ENCODE results near the gene TFPT. TPM values are rescaled to one million over a fixed set of nuclear protein-coding genes. Genes with fewer than 3 reads are reported as not detected.

Gene TFPT
- total RNA-seq, 1 experiment from 2014 or later, result 31.1 TPM

GRCh38 chr19:54152878-54153524, 37.5 kb upstream of the TFPT start:
- intact Hi-C loops (cut with micrococcal nuclease; ENCODE audit: unreplicated experiment), result no loop called here
- H3K27me3 ChIP-seq (replicated peaks; ENCODE audit: insufficient read depth, low read depth, low read length, poor library complexity), result no peaks in the 10 kb centered on the region
- no peak overlapping the region for H3K4me3 ChIP-seq (ENCODE audit: low read depth, low read length, poor library complexity, severe bottlenecking)
- H3K4me1 ChIP-seq (ENCODE audit: insufficient read depth, low read length, poor library complexity, severe bottlenecking), result no peaks in the 10 kb centered on the region
- TF ChIP-seq EZH2 (IDR thresholded peaks at IDR 0.05; ENCODE audit: borderline replicate concordance, low read depth, low read length, poor library complexity, severe bottlenecking), result no peak
- TF ChIP-seq, protein P1, sequence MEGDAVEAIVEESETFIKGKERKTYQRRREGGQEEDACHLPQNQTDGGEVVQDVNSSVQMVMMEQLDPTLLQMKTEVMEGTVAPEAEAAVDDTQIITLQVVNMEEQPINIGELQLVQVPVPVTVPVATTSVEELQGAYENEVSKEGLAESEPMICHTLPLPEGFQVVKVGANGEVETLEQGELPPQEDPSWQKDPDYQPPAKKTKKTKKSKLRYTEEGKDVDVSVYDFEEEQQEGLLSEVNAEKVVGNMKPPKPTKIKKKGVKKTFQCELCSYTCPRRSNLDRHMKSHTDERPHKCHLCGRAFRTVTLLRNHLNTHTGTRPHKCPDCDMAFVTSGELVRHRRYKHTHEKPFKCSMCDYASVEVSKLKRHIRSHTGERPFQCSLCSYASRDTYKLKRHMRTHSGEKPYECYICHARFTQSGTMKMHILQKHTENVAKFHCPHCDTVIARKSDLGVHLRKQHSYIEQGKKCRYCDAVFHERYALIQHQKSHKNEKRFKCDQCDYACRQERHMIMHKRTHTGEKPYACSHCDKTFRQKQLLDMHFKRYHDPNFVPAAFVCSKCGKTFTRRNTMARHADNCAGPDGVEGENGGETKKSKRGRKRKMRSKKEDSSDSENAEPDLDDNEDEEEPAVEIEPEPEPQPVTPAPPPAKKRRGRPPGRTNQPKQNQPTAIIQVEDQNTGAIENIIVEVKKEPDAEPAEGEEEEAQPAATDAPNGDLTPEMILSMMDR (conservative IDR thresholded peaks at IDR 0.05; ENCODE audit: low read depth, low read length), result no peak
- H3K36me3 ChIP-seq (ENCODE audit: insufficient read depth, low read length, poor library complexity, severe bottlenecking), result peaks cover 93% of the 10 kb centered on the region
- POLR2A ChIA-PET (ENCODE audit: low non-redundant PET), result no interaction called here
- CTCF ChIA-PET, result no interaction called here
- DNase-seq (ENCODE audit: low spot score), result no peak
- BruUV-seq (replicated peaks), result no TSS peak
- no peak overlapping the region for H3K27ac ChIP-seq (ENCODE audit: low read depth, low read length, poor library complexity, severe bottlenecking)
- H3K9me3 ChIP-seq (ENCODE audit: low read depth, low read length, poor library complexity, severe bottlenecking), result no peaks in the 10 kb centered on the region

- TF ChIP-seq, protein P1 (conservative IDR thresholded peaks at IDR 0.05; ENCODE audit: low read depth, low read length), result no peak
- TF ChIP-seq EZH2 (IDR thresholded peaks at IDR 0.05; ENCODE audit: borderline replicate concordance, low read depth, low read length, poor library complexity, severe bottlenecking), result no peak
- no TSS peak for BruUV-seq (replicated peaks)
- peaks cover 94% of the 10 kb centered on the region for H3K36me3 ChIP-seq (ENCODE audit: insufficient read depth, low read length, poor library complexity, severe bottlenecking)
These were observed 36.8 kb upstream of the TFPT start for GRCh38 chr19:54152267-54152666.

GRCh38 chr19:54151362-54152035, 36.0 kb upstream of the TFPT start:
- intact Hi-C loops (cut with micrococcal nuclease; ENCODE audit: unreplicated experiment), result no loop called here
- Histone ChIP-seq H3K4me3 (ENCODE audit: low read depth, low read length, poor library complexity, severe bottlenecking) (no peak overlapping the region), H3K9me3 (ENCODE audit: low read depth, low read length, poor library complexity, severe bottlenecking) (no peaks in the 10 kb centered on the region), H3K4me1 (ENCODE audit: insufficient read depth, low read length, poor library complexity, severe bottlenecking) (no peaks in the 10 kb centered on the region), H3K27ac (ENCODE audit: low read depth, low read length, poor library complexity, severe bottlenecking) (no peak overlapping the region), H3K36me3 (ENCODE audit: insufficient read depth, low read length, poor library complexity, severe bottlenecking) (peaks cover 94% of the 10 kb centered on the region), H3K27me3 (replicated peaks; ENCODE audit: insufficient read depth, low read depth, low read length, poor library complexity) (no peaks in the 10 kb centered on the region)
- DNase-seq (ENCODE audit: low spot score), result no peak
- TF ChIP-seq, protein P1 (conservative IDR thresholded peaks at IDR 0.05; ENCODE audit: low read depth, low read length), result no peak
- no peak for TF ChIP-seq EZH2 (IDR thresholded peaks at IDR 0.05; ENCODE audit: borderline replicate concordance, low read depth, low read length, poor library complexity, severe bottlenecking)
- CTCF ChIA-PET, result no interaction called here
- POLR2A ChIA-PET (ENCODE audit: low non-redundant PET), result no interaction called here
- no TSS peak for BruUV-seq (replicated peaks)

More at GRCh38 chr19:54152267-54152666, 36.8 kb upstream of the TFPT start:
- H3K9me3 ChIP-seq (ENCODE audit: low read depth, low read length, poor library complexity, severe bottlenecking), result no peaks in the 10 kb centered on the region
- no peak overlapping the region for H3K4me3 ChIP-seq (ENCODE audit: low read depth, low read length, poor library complexity, severe bottlenecking)
- intact Hi-C loops (cut with micrococcal nuclease; ENCODE audit: unreplicated experiment), result no loop called here
- no peak overlapping the region for H3K27ac ChIP-seq (ENCODE audit: low read depth, low read length, poor library complexity, severe bottlenecking)
- ChIA-PET POLR2A (ENCODE audit: low non-redundant PET) (no interaction called here), CTCF (no interaction called here)
- DNase-seq (ENCODE audit: low spot score), result no peak
- no peaks in the 10 kb centered on the region for H3K4me1 ChIP-seq (ENCODE audit: insufficient read depth, low read length, poor library complexity, severe bottlenecking)
- H3K27me3 ChIP-seq (replicated peaks; ENCODE audit: insufficient read depth, low read depth, low read length, poor library complexity), result no peaks in the 10 kb centered on the region
